NCI-H524 (cell line): Measurements from ENCODE around the gene SH3BP2.
A peak's percentile ranks its signal among the peaks of the same experiment; 100 is the strongest.

Experiments used
- DNase-seq, 2 experiments: peaks; one replicate each; lab custom pipeline; 2025; lab: John Stamatoyannopoulos, UW

Gene SH3BP2

DNA sequence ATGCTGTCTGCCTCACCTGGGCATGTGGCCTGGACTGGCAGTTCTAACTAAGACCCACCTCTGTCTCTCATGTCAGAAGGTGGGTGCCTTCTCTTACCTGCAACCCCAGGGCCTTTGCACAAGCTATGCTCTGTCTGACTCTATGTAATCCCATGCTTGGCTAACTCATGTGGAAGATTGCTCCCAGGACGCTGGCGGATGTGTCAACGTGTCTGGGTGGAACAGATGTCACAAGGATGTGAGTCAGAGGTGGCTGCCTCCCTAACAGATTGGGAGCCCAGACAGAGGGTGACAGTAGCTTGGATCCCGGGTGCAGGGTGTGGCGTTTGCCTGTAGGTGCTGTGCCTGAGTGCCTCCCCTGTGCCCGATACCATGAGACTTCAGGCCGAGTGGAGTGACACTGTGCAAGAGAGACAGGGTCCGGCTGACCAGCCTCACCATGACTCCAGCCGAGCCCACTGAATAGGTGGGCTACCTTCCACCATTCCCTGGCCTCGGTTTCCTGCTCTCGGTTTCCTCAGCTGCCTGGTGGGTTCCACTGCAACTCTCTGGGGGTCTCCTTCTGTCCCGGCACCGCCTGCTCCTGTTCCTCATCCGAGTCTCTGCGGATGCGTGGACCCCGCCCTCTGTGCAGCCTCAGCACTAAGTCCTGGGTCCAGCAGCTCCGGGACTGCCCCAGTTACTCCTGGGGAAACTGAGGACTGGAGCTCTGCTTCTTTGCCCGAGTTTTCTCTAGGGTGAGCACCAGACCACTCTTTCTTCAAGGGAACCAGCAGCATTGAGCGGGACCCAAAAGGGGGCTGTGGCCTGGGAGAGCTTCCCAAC lies 11.0 kb downstream of the SH3BP2 start:
- peak; percentile 47 to 63 for DNase-seq

DNA sequence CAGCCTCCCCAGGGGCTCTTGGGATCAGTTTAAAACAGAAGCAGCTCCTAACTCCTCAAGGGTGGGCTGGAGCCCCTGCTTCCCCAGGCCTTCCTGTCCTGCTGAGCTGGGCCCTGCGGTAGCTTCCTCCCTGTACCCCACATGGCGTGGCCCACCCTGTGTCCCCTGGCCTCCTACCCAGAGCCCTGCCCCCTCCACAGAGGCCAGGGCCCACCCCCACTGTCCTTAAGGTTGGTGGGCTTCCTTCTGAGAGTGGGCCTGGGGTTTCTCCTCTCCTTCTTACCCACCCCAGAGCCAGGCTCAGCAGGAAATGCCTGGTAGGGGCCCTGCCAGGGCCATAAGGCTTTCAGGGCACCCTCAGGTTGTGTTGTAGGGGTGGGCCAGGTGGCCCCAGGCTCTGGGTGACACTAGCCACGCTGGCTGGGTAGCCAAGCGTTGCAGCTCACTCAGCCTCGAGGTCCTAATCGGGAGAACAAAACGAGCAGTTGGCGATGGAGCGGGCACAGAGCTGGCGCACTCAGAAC lies 11.6 kb downstream of the SH3BP2 start:
- no peak for DNase-seq

DNA sequence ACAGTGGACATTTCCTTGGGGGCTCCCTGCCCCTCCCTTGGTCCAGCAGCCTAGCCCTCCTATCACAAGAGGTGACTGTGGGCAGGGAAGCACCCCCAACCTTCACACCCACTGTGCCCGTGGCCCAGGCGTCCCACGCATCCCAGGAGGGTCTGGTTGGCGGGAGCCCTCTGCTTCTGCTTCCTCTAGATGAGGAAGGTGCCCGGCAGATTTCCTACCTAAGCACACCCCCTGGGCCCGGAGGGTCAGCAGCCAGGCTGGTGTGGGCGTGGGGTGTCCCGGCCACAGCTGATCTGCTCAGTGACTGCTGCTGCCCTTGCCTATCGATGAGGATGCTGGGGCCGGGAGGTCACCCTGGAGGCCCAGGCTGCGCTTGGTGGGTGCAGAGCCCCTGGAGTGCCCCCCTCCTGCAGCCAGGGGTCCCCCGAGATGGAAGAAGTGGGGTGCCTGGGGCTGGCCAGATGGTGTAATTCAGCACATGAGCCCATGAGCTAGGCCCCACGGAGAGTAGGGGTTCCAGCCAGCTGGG lies 12.2 kb downstream of the SH3BP2 start:
- no peak for DNase-seq

DNA sequence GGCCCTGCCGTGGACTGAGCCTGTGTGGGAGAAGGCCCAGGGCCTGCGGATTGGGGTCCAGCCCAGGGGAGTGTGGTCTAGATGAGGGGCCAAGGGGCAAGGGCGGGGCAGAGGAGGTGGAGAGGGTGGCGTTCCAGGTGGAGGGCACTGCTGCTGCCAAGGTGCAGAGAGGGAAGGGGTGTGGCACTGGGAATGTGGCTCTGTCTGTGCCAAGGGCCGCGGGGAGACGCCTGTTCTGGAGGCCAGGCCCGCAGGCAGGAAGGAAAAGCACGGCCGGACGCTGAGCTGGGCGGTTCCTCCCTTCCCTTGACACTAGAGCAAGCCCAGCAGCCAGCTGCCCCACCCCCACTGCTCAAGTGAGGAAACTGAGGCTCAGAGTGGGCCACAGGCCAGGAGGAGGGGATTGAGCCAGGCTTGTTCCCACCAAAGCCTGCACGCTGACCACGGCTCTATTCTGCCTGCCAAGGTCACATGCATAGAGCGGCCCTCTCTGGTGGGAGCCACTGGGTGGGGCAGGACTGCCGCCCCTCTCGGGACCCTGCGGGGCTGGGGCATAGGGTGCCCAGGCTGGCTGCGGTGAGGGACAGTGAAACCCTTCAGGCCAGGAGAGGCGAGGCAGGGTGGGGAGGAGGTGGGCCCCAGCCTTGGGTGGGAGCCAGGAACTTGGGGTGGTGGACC lies 13.0 kb downstream of the SH3BP2 start:
- no peak for DNase-seq

DNA sequence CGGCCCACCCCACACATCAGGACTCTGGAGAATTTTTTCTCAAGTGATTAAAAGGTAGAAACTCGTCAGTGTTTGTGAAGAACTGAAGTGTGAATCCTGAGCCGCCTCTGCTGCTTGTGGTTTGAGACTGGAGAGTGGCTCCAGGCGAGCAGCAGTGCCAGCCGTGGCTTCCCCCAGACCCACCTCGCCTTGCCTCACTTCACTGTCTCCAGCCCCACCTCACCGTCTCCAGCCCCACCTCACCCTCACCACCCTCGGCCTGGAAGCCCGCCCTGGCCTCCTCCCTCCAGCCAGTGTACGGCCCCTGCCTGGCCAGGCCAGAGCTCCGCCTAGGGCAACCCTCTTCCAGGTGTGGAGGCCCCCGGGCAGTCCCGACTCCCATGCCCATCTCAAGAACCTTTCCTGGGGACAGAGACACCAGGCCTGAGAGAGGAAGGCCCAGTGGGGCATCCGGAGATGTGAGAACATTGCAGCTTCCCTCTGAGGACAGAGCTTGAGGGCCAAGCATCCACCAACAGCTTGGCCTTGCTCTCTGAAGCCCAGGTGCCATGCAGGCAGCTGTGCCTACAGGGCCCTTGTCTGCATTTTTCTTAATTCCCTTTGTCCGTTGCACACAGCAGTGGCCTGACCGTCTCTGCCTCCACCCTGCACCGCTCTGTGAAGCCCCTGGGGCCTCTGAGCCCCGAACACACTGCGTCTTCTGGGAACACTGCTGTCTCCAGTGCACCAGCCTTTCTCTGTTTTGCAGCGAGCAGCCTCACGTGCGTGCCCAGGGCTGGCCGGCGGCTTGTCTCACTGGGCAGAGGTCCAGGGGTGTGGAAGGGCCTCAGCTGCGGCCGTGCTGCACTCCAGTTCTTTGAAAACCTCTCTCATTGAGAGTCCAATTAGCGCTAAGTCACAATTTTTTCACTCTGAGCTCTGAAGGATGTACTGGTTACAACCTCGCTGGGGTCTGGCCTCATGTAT lies 13.8 kb downstream of the SH3BP2 start:
- DNase-seq: no peak

DNA sequence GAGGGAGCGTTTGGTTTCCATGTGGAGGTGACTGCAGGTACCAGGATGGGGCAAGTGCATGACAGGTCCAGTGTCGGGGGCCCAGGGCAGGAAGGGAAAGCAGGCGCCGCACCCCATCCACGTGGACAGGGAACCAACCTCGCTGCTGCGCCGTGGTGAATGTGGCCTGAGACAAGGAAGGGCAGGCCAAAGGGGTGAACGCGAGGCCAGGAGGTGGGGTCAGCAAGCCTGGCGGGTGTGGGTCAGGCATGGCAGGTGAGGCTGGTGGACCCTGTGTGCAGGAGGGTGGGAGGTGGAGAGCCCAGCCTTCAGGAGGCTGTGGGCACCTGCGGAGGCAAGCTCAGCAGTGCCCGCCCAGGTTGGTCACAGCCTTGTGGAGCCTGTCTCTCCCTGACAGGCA lies 14.7 kb downstream of the SH3BP2 start:
- DNase-seq: no peak

DNA sequence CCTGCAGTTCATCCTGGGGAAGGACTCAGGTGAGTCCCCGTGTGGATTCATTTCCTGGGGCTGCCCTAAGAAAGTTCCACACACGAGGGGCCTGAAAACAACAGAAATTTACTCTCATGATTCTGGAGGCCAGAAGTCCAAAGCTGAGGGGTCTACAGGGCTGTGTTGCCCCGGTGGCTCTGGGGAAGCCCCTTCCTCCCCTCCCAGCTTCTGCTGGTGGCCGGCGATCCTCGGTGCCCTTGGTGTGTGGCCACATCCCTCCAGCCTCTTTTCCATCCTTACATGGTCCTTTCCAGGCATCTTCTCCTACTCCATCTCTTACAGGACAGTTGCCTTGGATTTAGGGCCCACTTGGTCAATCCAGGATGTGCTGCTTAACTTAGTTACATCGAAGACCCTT lies 15.1 kb downstream of the SH3BP2 start:
- no peak for DNase-seq

DNA sequence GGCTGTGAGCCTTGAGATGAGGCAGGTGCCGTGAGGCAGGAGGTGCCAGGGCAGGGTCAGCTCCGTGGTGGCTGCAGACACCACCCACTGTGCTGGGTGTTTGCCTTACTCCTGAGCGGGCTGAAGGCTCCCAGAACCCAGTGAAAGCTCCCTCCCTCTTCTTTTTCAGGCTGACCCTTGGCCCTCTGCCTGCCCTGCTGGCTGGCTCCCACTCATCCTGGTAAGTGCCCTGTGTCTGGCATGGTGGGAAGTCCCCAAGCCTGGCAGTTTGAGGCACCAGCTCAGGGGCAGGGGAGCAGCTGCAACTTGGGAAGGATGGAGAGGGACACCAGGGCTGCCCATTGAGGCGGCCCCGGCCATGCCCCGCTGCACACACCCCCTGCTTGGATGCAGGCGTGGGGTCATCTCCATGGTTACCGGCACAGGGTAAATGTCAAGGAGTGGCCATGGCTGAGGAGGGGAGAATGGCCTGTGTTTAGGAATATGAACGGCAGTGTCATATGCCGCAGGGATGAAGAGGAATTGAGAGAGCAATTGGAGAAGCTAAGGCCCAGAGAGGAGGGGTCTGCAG lies 16.8 kb downstream of the SH3BP2 start:
- DNase-seq: no peak

DNA sequence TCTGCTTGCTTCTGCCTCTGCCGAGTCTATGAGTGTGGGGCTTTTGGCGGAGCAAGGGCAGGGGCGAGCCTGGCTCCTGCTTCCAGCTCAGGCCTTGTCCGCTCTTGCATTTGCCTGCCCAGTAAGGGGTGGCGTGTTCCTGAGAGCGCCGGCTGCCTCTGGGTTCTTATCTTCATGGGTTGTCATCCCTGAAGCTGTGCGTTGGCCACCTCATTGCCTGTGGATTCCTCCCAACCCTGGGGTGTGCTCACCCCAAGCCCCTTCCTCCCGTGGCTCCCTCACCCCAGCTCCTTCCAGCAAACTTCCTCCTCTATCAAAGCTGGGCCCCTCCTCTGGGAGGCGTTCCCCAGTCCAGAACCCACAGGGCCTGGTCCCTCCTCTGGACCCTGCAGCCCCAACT lies 17.5 kb downstream of the SH3BP2 start:
- DNase-seq: no peak

DNA sequence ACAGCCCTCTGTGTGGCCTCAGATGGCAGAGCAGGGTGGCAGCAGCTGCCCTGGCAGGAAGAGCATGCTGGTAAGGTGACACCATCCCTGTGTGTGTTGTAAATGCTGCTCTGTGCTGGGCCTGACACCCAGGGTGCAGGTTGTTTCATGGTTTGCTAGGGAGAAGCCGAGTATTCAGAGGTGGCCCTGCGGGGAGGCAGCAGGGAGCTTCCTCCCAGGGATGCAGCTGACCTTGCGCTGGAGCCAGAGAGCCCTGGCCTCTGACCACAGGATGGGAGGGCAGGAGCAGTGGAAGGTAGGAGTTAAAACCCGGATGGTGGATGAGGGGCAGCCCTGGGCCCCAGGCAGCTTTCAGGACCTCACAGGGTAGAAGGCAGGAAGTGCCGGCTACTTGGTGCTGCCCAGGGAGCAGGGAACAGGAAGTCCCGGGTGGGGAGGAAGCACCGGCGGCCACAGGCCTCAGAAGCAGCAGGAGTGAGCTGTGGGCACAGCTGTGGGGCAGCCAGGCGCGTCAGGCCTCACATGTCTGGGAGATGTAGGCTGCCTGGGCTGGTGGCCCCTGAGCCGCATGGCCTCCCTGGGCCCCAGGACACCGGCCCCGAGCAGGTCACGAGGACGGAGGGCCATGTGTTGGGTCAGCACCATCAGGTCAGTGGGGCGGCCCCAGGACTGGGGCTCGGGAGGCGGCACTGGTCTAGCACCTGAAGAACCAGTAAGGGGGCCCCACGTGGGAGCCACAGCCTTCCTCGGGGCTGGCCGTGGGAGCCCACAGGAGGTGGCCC lies 19.1 kb downstream of the SH3BP2 start:
- DNase-seq: peak in 1 of 2 experiments; percentile 45

DNA sequence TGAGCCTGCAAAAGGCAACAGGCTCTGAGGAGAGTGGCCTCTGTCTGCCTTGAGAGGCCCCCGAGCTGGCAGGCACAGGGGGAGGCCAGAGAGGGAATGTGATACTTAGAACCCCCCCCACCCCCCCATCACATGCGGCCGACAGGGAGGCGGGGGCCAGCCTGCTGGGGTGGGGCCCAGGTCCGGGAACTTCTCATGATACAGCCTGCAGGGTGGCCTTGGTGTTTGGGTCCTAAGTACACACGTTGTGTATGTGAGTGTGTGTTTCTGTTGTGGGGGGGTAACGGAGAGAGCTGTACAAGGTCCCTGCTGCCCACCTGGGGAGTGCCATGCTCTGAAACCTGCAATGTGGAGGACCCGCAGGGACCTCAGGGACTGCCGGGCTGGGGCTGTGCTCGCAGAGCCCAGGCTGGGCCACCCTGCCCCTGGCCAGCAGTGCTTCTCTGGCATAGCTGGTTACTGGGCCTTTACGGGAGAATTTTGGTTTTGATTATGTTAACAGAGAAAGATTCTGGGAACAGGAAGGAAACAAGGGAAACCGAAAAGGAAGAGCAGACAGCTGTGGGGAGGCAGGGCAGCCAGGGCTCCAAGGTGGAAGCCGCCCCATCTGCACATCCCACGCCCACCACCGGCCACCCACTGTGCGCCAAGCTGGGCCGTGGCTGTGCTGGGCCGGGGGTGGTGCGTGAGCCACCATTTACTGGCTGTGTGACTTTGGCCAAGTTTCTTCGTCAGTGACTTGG lies 19.9 kb downstream of the SH3BP2 start:
- DNase-seq: no peak

DNA sequence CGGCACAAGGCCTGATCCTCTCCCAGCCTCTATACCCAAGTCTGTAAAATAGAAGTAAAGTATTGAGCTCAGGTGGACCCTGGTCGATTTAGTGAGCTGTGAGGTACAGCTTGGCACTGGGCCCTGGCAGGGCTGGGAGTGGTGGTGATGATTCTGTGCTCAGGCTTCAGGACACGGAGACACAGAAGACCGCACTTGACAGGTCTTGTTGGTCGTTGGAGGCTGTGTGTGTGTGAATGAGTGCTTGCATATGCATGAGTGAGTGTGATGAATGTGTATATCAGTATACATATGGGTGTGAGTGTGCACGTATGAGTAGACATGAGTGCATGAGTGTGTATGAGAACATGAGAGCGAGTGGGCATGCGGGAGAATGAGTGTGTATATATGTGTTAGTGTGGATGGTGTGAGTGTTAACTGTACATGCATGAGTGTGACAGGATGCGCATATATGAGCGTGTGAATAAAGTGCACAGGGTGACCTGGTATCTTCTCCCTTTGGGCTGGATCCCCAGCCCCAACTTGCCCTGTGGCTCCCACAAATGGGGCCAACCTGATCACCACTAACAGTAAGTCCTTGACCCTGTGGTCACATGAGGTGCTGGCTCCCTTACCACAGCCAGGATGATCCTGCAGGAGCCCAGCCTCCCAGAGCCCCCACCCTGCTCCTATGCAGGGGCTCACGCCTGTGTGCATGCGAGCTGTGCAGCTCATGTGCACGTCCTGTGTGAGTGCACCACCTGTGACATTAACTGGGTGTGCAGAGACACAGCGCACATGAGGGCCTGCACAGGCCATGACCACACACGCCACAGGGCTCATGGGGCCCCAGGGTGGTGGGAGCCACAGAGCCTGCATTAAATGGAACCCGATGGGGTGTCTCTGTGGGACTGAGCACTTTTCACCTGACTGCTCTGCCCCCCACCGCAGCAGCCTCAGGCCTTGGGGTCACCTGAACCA lies 20.8 kb downstream of the SH3BP2 start:
- no peak for DNase-seq

DNA sequence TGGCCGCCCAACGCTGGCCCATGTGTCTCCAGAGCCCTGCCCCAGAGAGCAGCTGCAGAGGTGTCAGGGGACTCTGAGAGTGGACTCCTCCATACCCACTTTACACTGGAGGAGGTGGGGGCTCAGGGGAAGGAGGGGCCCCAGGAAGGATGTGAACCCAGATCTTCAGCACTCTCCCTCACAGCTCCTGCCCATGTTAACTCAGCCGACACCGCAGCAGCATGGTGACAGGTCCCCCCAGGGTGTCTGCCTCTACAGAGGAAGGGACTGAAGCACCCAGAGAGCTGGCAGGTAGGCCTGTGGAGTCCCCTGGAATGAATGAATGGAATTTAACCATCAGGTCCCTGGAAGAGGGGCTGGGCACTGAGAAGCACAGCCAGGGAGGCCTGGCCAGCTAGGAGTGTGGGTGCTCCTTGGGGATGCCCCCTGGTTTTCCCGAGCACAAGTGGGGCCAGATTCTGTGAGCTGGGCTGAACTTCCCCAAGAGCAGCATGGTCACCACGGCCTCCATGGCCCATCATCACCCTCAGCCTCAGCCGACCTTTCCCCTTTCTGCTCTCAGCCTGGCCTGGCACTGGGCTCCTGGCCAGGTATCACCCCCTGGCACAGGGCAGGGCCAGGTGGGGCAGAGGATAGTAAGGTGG lies 21.9 kb downstream of the SH3BP2 start:
- DNase-seq: no peak

DNA sequence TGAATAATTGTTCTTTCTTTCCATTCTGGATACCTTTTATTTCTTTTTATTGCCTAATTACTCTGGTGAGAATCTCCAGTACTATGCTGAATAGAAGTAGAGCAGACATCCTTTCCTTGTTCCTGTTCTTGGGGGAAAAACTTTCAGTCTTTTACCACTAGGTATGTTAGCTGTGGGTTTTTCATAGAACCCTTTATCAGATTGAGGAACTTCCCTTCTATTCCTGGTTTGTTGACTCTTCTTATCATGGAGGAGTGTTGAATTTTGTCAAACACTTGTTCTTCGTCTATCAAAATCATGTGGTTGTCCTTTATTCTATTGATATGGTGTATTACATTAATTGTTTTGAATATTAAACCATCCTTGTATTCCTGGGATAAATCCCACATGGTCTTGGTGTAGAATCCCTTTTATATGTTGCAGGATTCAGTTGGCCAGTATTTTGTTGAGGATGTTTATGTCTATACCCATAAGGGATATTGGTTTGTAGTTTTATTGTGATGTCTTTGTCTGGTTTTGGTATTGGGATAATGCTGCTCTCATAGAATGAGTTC lies 23.6 kb downstream of the SH3BP2 start:
- no peak for DNase-seq

DNA sequence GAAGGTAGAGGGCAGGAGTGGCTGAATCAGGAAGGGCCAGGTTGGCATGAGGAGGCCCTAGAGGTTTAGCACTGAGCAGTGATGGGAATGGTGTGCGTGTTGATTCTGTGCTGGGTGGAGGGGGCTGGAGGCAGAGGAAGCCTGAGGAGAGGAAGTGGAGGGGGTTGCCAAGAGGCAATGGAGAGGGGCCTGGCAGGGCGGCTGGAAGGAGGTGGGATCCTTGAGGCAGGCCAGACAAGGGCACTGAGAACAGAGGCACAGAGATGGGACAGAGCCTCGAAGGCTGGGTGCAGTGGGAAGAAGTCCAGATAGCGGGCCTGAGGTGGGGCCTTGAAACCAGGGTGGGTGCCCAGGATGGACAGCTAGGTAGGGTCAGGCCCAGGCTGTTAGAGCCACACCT lies 24.3 kb downstream of the SH3BP2 start:
- DNase-seq: no peak

DNA sequence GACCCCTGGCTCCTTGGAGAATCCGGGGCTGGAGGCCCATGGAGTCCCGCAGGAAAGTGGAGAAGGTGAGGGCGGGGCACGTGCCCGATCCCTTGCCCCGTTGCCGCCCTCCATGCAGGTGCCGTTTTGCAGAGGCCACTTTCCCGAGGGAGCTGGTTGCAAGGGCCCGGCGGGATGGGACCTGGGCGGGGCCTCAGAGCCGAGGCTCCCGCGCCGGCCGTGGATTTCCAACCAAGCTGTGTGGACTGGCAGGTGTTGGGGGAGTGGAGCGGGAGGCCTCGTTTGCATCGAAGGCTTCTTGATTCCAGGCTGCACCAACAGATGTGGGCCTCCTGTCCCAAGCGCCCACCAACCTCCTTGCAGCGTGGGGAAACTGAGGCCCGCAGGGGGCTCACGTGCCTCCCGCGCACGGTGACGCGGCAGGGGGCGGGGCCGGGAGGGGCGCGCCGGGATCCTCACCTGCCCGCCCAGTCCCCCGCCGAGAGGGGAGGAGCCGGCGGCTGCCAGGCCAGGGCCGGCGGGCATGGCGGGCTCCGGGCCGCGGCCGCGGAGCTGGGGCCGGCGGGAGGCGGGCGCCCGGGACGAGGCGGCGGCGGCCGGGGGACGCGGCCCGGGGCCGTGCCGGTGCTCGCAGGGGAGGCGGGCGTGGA lies 24.9 kb downstream of the SH3BP2 start:
- peak in 1 of 2 experiments; percentile 45 for DNase-seq

DNA sequence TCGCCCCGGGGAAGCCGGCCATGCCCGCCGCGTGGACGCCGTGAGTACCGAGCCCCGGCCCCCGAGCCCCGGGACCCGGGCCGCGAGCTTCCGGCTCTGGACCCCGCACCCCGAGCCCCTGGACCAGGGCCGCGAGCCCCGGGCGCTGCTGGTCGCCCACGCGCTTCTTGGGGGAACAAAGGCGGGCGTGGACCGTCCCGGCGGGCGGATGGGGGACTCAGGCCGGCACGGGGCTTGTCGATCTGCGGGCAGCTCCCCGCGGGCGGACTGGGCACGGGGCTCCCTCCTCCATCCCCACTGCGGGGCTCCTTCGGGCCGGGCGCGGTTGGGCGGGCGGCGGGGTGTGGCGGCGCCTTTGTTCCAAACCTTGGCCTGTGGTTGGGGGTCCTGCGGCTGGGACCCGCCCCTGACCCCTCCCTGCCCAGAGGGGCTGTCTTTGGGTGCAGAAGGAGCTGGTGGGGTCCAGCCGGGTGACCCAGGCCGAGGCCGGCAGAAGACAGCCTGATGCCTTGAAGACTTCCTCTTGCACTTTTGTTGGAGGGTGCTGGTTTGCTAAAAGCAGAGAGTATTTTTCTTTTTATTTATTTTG lies 25.6 kb downstream of the SH3BP2 start:
- no peak for DNase-seq
